ENCODE results near the gene LHX3. TPM values are rescaled to one million over a fixed set of nuclear protein-coding genes. Genes with fewer than 3 reads are reported as not detected.

The LHX3 gene
- total RNA-seq, 6 experiments from 2014 or later: not detected

DNA sequence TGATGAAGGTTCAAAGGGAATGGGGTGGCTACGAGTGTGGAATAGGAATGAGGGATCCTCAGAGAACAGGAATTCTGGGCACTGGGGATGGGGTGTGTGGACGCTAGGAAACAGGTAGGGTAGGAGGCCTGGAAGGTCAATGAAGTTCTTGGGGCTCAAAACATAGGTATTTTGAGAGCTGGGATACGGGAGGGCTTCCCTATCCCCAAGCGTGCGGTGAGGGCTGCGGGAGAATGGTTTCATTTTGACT is 40.0 kb upstream of the LHX3 start:
- 2% methylated on average over 6 of the region's 6 CpGs for WGBS (ENCODE audit: insufficient coverage, low coverage, low lambda C conversion rate, missing lambda C conversion rate)
- intact Hi-C loops (cut with DNase I): no loop called here
- H3K27ac ChIP-seq: no peak overlapping the region

GRCh38 chr9:136244122-136244968 is 39.4 kb upstream of the LHX3 start:
- no peaks in the 10 kb centered on the region for H3K36me3 ChIP-seq
- no peak for TF ChIP-seq POLR2A (IDR thresholded peaks at IDR 0.05)
- TF ChIP-seq CTCF (IDR thresholded peaks at IDR 0.05): no peak
- H3K27ac ChIP-seq: no peak overlapping the region
- intact Hi-C loops (cut with DNase I): no loop called here
- no peaks in the 10 kb centered on the region for H3K27me3 ChIP-seq
- 35% methylated on average over 11 of the region's 11 CpGs for WGBS (ENCODE audit: insufficient coverage, low coverage, low lambda C conversion rate, missing lambda C conversion rate)
- DNase-seq (no peak), ATAC-seq (no peak)
- no peaks in the 10 kb centered on the region for H3K9me3 ChIP-seq
- peak overlapping the region; percentile 71 to 87 (median 74) for H3K4me3 ChIP-seq
- H3K4me1 ChIP-seq: peaks cover 0 to 16% (median 4%) of the 10 kb centered on the region in 4 donors

More for the DNA sequence above, 40.0 kb upstream of the LHX3 start:
- TF ChIP-seq CTCF (IDR thresholded peaks at IDR 0.05): no peak
- no peak for TF ChIP-seq POLR2A (IDR thresholded peaks at IDR 0.05)
- H3K9me3 ChIP-seq: no peaks in the 10 kb centered on the region
- peak overlapping the region; percentile 71 to 87 (median 74) for H3K4me3 ChIP-seq
- ATAC-seq (no peak), DNase-seq (no peak)
- no peaks in the 10 kb centered on the region for H3K27me3 ChIP-seq
- peaks cover 0 to 16% (median 4%) of the 10 kb centered on the region in 4 donors for H3K4me1 ChIP-seq
- no peaks in the 10 kb centered on the region for H3K36me3 ChIP-seq

GRCh38 chr9:136243631-136244030 is 38.7 kb upstream of the LHX3 start:
- ATAC-seq (no peak), DNase-seq (no peak)
- no peak overlapping the region for H3K27ac ChIP-seq
- no peak overlapping the region for H3K4me3 ChIP-seq
- intact Hi-C loops (cut with DNase I): no loop called here
- H3K36me3 ChIP-seq: no peaks in the 10 kb centered on the region
- no peak for TF ChIP-seq CTCF (IDR thresholded peaks at IDR 0.05)
- TF ChIP-seq POLR2A (IDR thresholded peaks at IDR 0.05): no peak
- H3K9me3 ChIP-seq: no peaks in the 10 kb centered on the region
- H3K4me1 ChIP-seq: peaks cover 0 to 16% (median 4%) of the 10 kb centered on the region in 4 donors
- WGBS (ENCODE audit: insufficient coverage, low coverage, low lambda C conversion rate, missing lambda C conversion rate): 64% methylated on average over 4 of the region's 4 CpGs
- H3K27me3 ChIP-seq: no peaks in the 10 kb centered on the region

DNA sequence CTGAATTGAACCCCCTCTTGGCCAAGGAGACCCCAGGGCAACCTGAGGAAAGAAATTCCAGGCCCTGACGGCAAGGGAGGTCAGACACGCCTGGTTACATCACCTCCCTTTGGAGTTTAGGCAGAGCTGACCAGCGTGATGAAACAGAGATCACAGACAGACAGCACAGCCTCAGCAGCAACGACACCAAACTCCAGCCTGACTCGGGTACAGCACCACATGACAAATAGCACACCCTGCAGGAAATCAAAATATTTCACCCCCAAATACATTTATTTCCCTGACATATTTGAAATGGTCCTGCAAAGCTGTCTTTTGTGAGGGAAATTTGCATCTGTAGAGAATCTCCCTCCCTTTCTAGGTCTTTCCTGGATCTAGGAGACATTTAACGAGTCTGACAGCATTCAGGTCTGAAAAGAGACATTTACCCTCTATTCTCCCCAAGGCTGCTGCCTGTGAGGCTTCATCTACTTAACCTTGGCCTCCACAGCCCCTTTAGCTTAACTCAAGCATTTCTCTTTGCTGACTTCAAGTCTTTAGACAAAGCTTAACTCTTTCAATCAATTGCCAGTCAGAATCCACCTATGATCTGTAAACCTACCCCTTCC is 38.1 kb upstream of the LHX3 start:
- peak in 2 of 4 donors; percentile 29 to 35 for ATAC-seq
- no peak overlapping the region for H3K4me3 ChIP-seq
- no peaks in the 10 kb centered on the region for H3K36me3 ChIP-seq
- peaks cover 0 to 16% (median 4%) of the 10 kb centered on the region in 4 donors for H3K4me1 ChIP-seq
- WGBS (ENCODE audit: insufficient coverage, low coverage, low lambda C conversion rate, missing lambda C conversion rate): 42% methylated on average over 3 of the region's 6 CpGs
- no peak overlapping the region for H3K27ac ChIP-seq
- TF ChIP-seq CTCF (IDR thresholded peaks at IDR 0.05): peak in 1 of 4 donors; percentile 30
- no peak for TF ChIP-seq POLR2A (IDR thresholded peaks at IDR 0.05)
- intact Hi-C loops (cut with DNase I): no loop called here
- DNase-seq: no peak
- no peaks in the 10 kb centered on the region for H3K9me3 ChIP-seq
- no peaks in the 10 kb centered on the region for H3K27me3 ChIP-seq
